Bronchial epithelial cell (primary cell): Measurements from ENCODE around the gene CD19. TPM values are rescaled to one million over a fixed set of nuclear protein-coding genes. Genes with fewer than 3 reads are reported as not detected.
A peak's percentile ranks its signal among the peaks of the same experiment; 100 is the strongest.
"Not testable (repeated sequence)": the region's sequence is repeated elsewhere in the genome, so short reads cannot be mapped to it uniquely, and the experiment has no call there.

Source experiments
- DNase-seq: peaks from one replicate; pipeline ENCODE4 v3.0.0-alpha.2; 2010; ENCODE audit warnings: low read depth
- FAIRE-seq: peaks from 2 replicates; lab custom pipeline; 2011; peaks lifted over from hg19 to GRCh38; lab: Jason Lieb, UNC
- H3K27me3 ChIP-seq: 2 replicates; pipeline ENCODE4 v1.5.1; 2011; ENCODE audit warnings: low read length; ENCODE audit not compliant: control insufficient read depth, insufficient read depth
- H3K36me3 ChIP-seq: 2 replicates; pipeline ENCODE4 v1.5.1; 2011; ENCODE audit warnings: low read length; ENCODE audit not compliant: control insufficient read depth, insufficient read depth
- H3K4me3 ChIP-seq: 2 replicates; pipeline ENCODE4 v1.5.1; 2011; ENCODE audit warnings: mild to moderate bottlenecking, low read depth, low read length, control low read depth
- CTCF ChIP-seq: IDR thresholded peaks from 2 replicates; pipeline ENCODE4 v1.5.1; 2011; ENCODE audit warnings: mild to moderate bottlenecking, moderate library complexity, low read length, control low read depth, inconsistent platforms; ENCODE audit not compliant: insufficient read depth, severe bottlenecking
- total RNA-seq: library from RNA; depleted of rRNA; stranded (reverse); fragments of >200 nt; gene quantifications from 2 replicates; pipeline ENCODE4 v1.2.1, GENCODE V29; 2014

The CD19 gene
- total RNA-seq, 1 donor from 2014 or later = not detected

- DNase-seq = peak; percentile 78
- H3K36me3 ChIP-seq = no peaks in the 10 kb centered on the region
- FAIRE-seq = no peak
- TF ChIP-seq CTCF = no peak
- peak overlapping the region; percentile 91 for H3K4me3 ChIP-seq
- H3K27me3 ChIP-seq = no peaks in the 10 kb centered on the region
These were observed 6.2 kb upstream of the CD19 start for GRCh38 chr16:28925386-28926228.

- not testable (repeated sequence) for FAIRE-seq, H3K36me3 ChIP-seq, DNase-seq, H3K27me3 ChIP-seq, H3K4me3 ChIP-seq
These were observed 5.5 kb upstream of the CD19 start for GRCh38 chr16:28926284-28926683.

- DNase-seq = no peak
- Histone ChIP-seq H3K27me3 (no peaks in the 10 kb centered on the region), H3K36me3 (no peaks in the 10 kb centered on the region), H3K4me3 (no peak overlapping the region)
- FAIRE-seq = no peak
- no peak for TF ChIP-seq CTCF
These were observed 4.0 kb upstream of the CD19 start for GRCh38 chr16:28927815-28928214.

GRCh38 chr16:28930203-28930602 is 1.6 kb upstream of the CD19 start:
- no peak for TF ChIP-seq CTCF
- FAIRE-seq = no peak
- Histone ChIP-seq H3K27me3 (no peaks in the 10 kb centered on the region), H3K36me3 (no peaks in the 10 kb centered on the region), H3K4me3 (no peak overlapping the region)
- no peak for DNase-seq

GRCh38 chr16:28930652-28931051 is 1.1 kb upstream of the CD19 start:
- H3K27me3 ChIP-seq = no peaks in the 10 kb centered on the region
- FAIRE-seq (no peak), DNase-seq (no peak)
- no peak for TF ChIP-seq CTCF
- H3K36me3 ChIP-seq = no peaks in the 10 kb centered on the region
- H3K4me3 ChIP-seq = no peak overlapping the region

GRCh38 chr16:28932339-28933141 is 769 bp downstream of the CD19 start:
- Histone ChIP-seq H3K4me3 (no peak overlapping the region), H3K36me3 (no peaks in the 10 kb centered on the region), H3K27me3 (no peaks in the 10 kb centered on the region)
- no peak for DNase-seq
- no peak for TF ChIP-seq CTCF
- no peak for FAIRE-seq
